ENCODE results near the gene RGL3. TPM values are rescaled to one million over a fixed set of nuclear protein-coding genes. Genes with fewer than 3 reads are reported as not detected.

The RGL3 gene
- total RNA-seq, 1 experiment from 2014 or later, result 65.9 TPM

- H2BK5ac ChIP-seq (ENCODE audit: insufficient read length, low read length), result no peak overlapping the region
- H3K27ac ChIP-seq (ENCODE audit: insufficient read length, low read depth, low read length), result no peak overlapping the region
- no peaks in the 10 kb centered on the region for H3K79me1 ChIP-seq (ENCODE audit: insufficient read depth, low read depth, low read length, poor library complexity, severe bottlenecking)
- no peak overlapping the region for H2AFZ ChIP-seq (ENCODE audit: low read length)
- H4K91ac ChIP-seq (ENCODE audit: insufficient read length, low read depth, low read length), result no peak overlapping the region
- no peaks in the 10 kb centered on the region; the same call in 1 of the 2 replicates for H3K4me1 ChIP-seq (ENCODE audit: insufficient read depth, low read length)
- H3K27me3 Mint-ChIP-seq (ENCODE audit: low read depth), result peaks cover 13% of the 10 kb centered on the region
- no peaks in the 10 kb centered on the region for H4K20me1 ChIP-seq (ENCODE audit: control insufficient read depth, insufficient read depth, insufficient read length)
- H3K4me2 ChIP-seq (ENCODE audit: insufficient read depth, insufficient read length, low read length), result no peak overlapping the region
- H4K5ac ChIP-seq (ENCODE audit: insufficient read length, low read depth, low read length), result no peak overlapping the region
- no peak overlapping the region for H3K9ac ChIP-seq (ENCODE audit: extremely low read depth, insufficient read length, low read length)
- H3K9me3 Mint-ChIP-seq, result no peaks in the 10 kb centered on the region; a peak in 1 of 5 replicates
- no peak for DNase-seq
- peaks cover 6 to 19% of the 10 kb centered on the region in 2 experiments for H3K4me1 Mint-ChIP-seq
- no peak overlapping the region for H2AK5ac ChIP-seq (ENCODE audit: insufficient read length, low read length)
- H4K8ac ChIP-seq (replicated peaks; ENCODE audit: insufficient read length, low read depth, low read length), result no peak overlapping the region
- H3K27ac Mint-ChIP-seq, result no peak overlapping the region
- no peak overlapping the region for H2BK20ac ChIP-seq (ENCODE audit: low read depth, low read length, poor library complexity, severe bottlenecking)
- H3K36me3 Mint-ChIP-seq (ENCODE audit: insufficient read depth in 1 of 3, low read depth in 3 of 3), result peaks cover 2 to 12% (median 5%) of the 10 kb centered on the region in 3 experiments; a peak in 6 of 7 replicates
- H3K14ac ChIP-seq (ENCODE audit: insufficient read depth, low read length), result no peak overlapping the region
- TF ChIP-seq, protein P1, sequence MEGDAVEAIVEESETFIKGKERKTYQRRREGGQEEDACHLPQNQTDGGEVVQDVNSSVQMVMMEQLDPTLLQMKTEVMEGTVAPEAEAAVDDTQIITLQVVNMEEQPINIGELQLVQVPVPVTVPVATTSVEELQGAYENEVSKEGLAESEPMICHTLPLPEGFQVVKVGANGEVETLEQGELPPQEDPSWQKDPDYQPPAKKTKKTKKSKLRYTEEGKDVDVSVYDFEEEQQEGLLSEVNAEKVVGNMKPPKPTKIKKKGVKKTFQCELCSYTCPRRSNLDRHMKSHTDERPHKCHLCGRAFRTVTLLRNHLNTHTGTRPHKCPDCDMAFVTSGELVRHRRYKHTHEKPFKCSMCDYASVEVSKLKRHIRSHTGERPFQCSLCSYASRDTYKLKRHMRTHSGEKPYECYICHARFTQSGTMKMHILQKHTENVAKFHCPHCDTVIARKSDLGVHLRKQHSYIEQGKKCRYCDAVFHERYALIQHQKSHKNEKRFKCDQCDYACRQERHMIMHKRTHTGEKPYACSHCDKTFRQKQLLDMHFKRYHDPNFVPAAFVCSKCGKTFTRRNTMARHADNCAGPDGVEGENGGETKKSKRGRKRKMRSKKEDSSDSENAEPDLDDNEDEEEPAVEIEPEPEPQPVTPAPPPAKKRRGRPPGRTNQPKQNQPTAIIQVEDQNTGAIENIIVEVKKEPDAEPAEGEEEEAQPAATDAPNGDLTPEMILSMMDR (conservative IDR thresholded peaks at IDR 0.05), result no peak
- WGBS (ENCODE audit: extremely low coverage, insufficient read length, low lambda C conversion rate), result no CpG with 5 or more reads among the region's 5 CpGs
- H3K4me3 Mint-ChIP-seq, result no peak overlapping the region
- H3T11ph ChIP-seq (ENCODE audit: low read length), result no peak overlapping the region
- no peak overlapping the region for H3K56ac ChIP-seq (ENCODE audit: insufficient read length, low read depth, low read length)
- H3K23ac ChIP-seq (ENCODE audit: insufficient read length, low read depth, low read length), result no peak overlapping the region
- H3K23me2 ChIP-seq (ENCODE audit: insufficient read length, low read depth, low read length, poor library complexity, severe bottlenecking), result peaks cover 12% of the 10 kb centered on the region
- H3K18ac ChIP-seq (ENCODE audit: insufficient read length, low read depth, low read length), result no peak overlapping the region
- no peak overlapping the region for H2BK120ac ChIP-seq (ENCODE audit: low read depth, low read length, poor library complexity, severe bottlenecking)
- no peaks in the 10 kb centered on the region for H3K79me2 ChIP-seq (ENCODE audit: insufficient read depth, low read length)
- H3K9me3 ChIP-seq (ENCODE audit: control insufficient read depth, low read depth, low read length), result no peaks in the 10 kb centered on the region
- no peak overlapping the region for H3K4ac ChIP-seq (ENCODE audit: low read depth, low read length)
- no peak overlapping the region for H2BK15ac ChIP-seq (ENCODE audit: low read depth, low read length)
- H3K27me3 ChIP-seq (ENCODE audit: insufficient read depth, low read length), result no peaks in the 10 kb centered on the region; the same call in 1 of the 2 replicates
- no peak overlapping the region for H2BK12ac ChIP-seq (ENCODE audit: insufficient read length, low read depth, low read length)
Measured at GRCh38 chr19:11364935-11365334, 54.2 kb downstream of the RGL3 start.

Measured in H9 (cell line).